IMR-90 (cell line): ENCODE data around the gene CELF5. TPM values are rescaled to one million over a fixed set of nuclear protein-coding genes. Genes with fewer than 3 reads are reported as not detected.

ENCODE experiments used
- ATAC-seq: fragments of 200-7000 bp; cut with Tn5 transposase; 2 replicates; pipeline ENCODE4 v1.9.1; 2020; ENCODE audit warnings: low read depth, mild to moderate bottlenecking, moderate library complexity
- BruUV-seq: library from RNA; stranded (reverse); fragments of 400-500 nt; replicated peaks from 2 replicates; lab custom pipeline; 2021; lab: Mats Ljungman, UMichigan
- CTCF ChIA-PET: fragments of 300-600 bp; formaldehyde crosslinking; extraction: SDS; loops from one replicate; lab custom pipeline; 2021; ENCODE audit warnings: antibody characterized with exemption; lab: Yijun Ruan, JAX
- POLR2A ChIA-PET: fragments of 300-600 bp; sonication (Branson Sonifier 250); formaldehyde crosslinking; loops from one replicate; lab custom pipeline; 2022; ENCODE audit warnings: antibody characterized with exemption; ENCODE audit not compliant: unreplicated experiment; lab: Charles Lee
- DNase-seq: peaks from one replicate; pipeline ENCODE4 v3.0.0; 2013
- H2AFZ ChIP-seq: replicated peaks from 2 replicates; pipeline ENCODE3; 2013; ENCODE audit warnings: low read length, mild to moderate bottlenecking; ENCODE audit not compliant: poor library complexity
- H2AK5ac ChIP-seq: 2 replicates; pipeline ENCODE4 v1.6.1; 2013; ENCODE audit warnings: low read depth, low read length, inconsistent platforms
- H2AK9ac ChIP-seq: replicated peaks from 2 replicates; pipeline ENCODE3; 2013; ENCODE audit warnings: mild to moderate bottlenecking, low read depth, low read length, moderate library complexity; ENCODE audit not compliant: poor library complexity
- H2BK120ac ChIP-seq: 2 replicates; pipeline ENCODE4 v1.6.1; 2013; ENCODE audit warnings: low read depth, low read length, inconsistent platforms
- H2BK15ac ChIP-seq: 3 replicates; pipeline ENCODE4 v1.6.1; 2013; ENCODE audit warnings: low read depth, low read length, inconsistent platforms
- H2BK20ac ChIP-seq: 2 replicates; pipeline ENCODE4 v1.6.1; 2013; ENCODE audit warnings: low read depth, mild to moderate bottlenecking, inconsistent platforms, low read length, moderate library complexity
- H2BK5ac ChIP-seq: 2 replicates; pipeline ENCODE4 v1.6.1; 2013; ENCODE audit warnings: mild to moderate bottlenecking, low read depth, low read length, inconsistent platforms; ENCODE audit not compliant: poor library complexity, severe bottlenecking
- H3K14ac ChIP-seq: replicated peaks from 2 replicates; pipeline ENCODE4 v1.6.1; 2013; ENCODE audit warnings: low read depth, low read length, inconsistent platforms
- H3K18ac ChIP-seq: 2 replicates; pipeline ENCODE4 v1.6.1; 2013; ENCODE audit warnings: low read depth, low read length, control low read depth
- H3K23ac ChIP-seq: 2 replicates; pipeline ENCODE4 v1.6.1; 2013; ENCODE audit warnings: low read depth, low read length, inconsistent platforms
- H3K27ac ChIP-seq: 2 replicates; pipeline ENCODE4 v1.5.1; 2013; ENCODE audit warnings: mild to moderate bottlenecking, control low read depth, low read length; ENCODE audit not compliant: insufficient read depth
- H3K27me3 ChIP-seq: 2 replicates; pipeline ENCODE4 v1.6.1; 2013; ENCODE audit warnings: low read length; ENCODE audit not compliant: control insufficient read depth, insufficient read depth
- H3K36me3 ChIP-seq: 2 replicates; pipeline ENCODE4 v1.6.1; 2013; ENCODE audit warnings: low read length, mixed read lengths; ENCODE audit not compliant: control insufficient read depth, insufficient read depth
- H3K4ac ChIP-seq: 2 replicates; pipeline ENCODE4 v1.6.1; 2013; ENCODE audit warnings: low read depth, low read length, inconsistent platforms
- H3K4me1 ChIP-seq: 2 replicates; pipeline ENCODE4 v1.6.1; 2013; ENCODE audit warnings: low read length, mixed read lengths; ENCODE audit not compliant: control insufficient read depth, insufficient read depth
- H3K4me2 ChIP-seq: 2 replicates; pipeline ENCODE4 v1.6.1; 2013; ENCODE audit warnings: low read depth, mild to moderate bottlenecking, control low read depth, low read length, moderate library complexity
- H3K4me3 ChIP-seq: 2 replicates; pipeline ENCODE4 v1.5.1; 2013; ENCODE audit warnings: low read depth, mild to moderate bottlenecking, control low read depth, low read length, moderate library complexity; ENCODE audit not compliant: insufficient read depth
- H3K56ac ChIP-seq: 2 replicates; pipeline ENCODE4 v1.6.1; 2013; ENCODE audit warnings: low read length, inconsistent platforms; ENCODE audit not compliant: insufficient read depth; ENCODE audit errors: extremely low read depth
- H3K79me1 ChIP-seq, 2 experiments: 2 replicates each; pipeline ENCODE4 v1.6.1; 2013; ENCODE audit warnings: low read length in 2 of 2, inconsistent platforms in 1 of 2, low read depth in 1 of 2
- H3K9ac ChIP-seq: 2 replicates; pipeline ENCODE4 v1.6.1; 2013; ENCODE audit warnings: low read depth, low read length, control low read depth
- H3K9me1 ChIP-seq: 2 replicates; pipeline ENCODE4 v1.6.1; 2013; ENCODE audit warnings: low read length, inconsistent platforms; ENCODE audit not compliant: insufficient read depth
- H3K9me3 ChIP-seq: 2 replicates; pipeline ENCODE4 v1.6.1; 2013; ENCODE audit warnings: low read length; ENCODE audit not compliant: control insufficient read depth, insufficient read depth
- H4K20me1 ChIP-seq: 2 replicates; pipeline ENCODE4 v1.6.1; 2013; ENCODE audit warnings: low read length, inconsistent platforms; ENCODE audit not compliant: insufficient read depth
- H4K5ac ChIP-seq: 2 replicates; pipeline ENCODE4 v1.6.1; 2013; ENCODE audit warnings: mild to moderate bottlenecking, low read depth, low read length, control low read depth
- H4K8ac ChIP-seq, 2 experiments: 2 replicates each; pipeline ENCODE4 v1.6.1; 2013; ENCODE audit warnings: low read depth in 2 of 2, low read length in 2 of 2, control low read depth in 1 of 2, inconsistent platforms in 1 of 2
- H4K91ac ChIP-seq: 2 replicates; pipeline ENCODE4 v1.6.1; 2013; ENCODE audit warnings: low read depth, low read length, inconsistent platforms; ENCODE audit not compliant: insufficient read depth
- NFE2L2 ChIP-seq: fragments of 150-350 bp; IDR thresholded peaks from 2 replicates; pipeline ENCODE4 v1.6.1; 2016; ENCODE audit warnings: low read depth, mild to moderate bottlenecking, low read length
- WGBS, 2 experiments: methylation state at CpG; one replicate each; pipeline versions ENCODE4 v1.1.5 to v1.1.7; 2013; ENCODE audit warnings: missing lambda C conversion rate in 2 of 2; ENCODE audit not compliant: insufficient read length in 1 of 2; ENCODE audit errors: extremely low coverage in 2 of 2; 5-methylcytosine and 5-hydroxymethylcytosine counted together
- dilution Hi-C: fragments of 300-500 bp; cut with HindIII; formaldehyde crosslinking; loops from one replicate; pipeline ENCODE4 v1.14.3; 2018; ENCODE audit warnings: low sequenced_read_pairs; ENCODE audit not compliant: unreplicated experiment
- in situ Hi-C: fragments of 300-500 bp; cut with MboI; formaldehyde crosslinking; loops from 3 replicates; pipeline ENCODE4 v1.14.3; 2019; ENCODE audit warnings: low sequenced_read_pairs, inconsistent platforms, mixed read lengths
- intact Hi-C: fragments of 100-400 bp; cut with micrococcal nuclease; formaldehyde crosslinking; loops from 2 replicates; pipeline ENCODE4 v1.10.0; 2022
- polyA plus RNA-seq, 3 experiments: library from polyadenylated mRNA; depleted of rRNA; stranded (reverse); fragments of >200 nt; gene quantifications; 2 replicates each; pipeline ENCODE4 v1.2.3, GENCODE V29; 2012; ENCODE audit warnings: low replicate concordance in 1 of 3
- total RNA-seq: library from RNA; depleted of rRNA; stranded (reverse); fragments of >200 nt; gene quantifications from 2 replicates; pipeline ENCODE4 v1.2.3, GENCODE V29; 2012

Gene CELF5
- total and polyA plus RNA-seq, 2 of the 4 experiments (the other 2 are of a cell fraction) = 0.02 TPM; not detected in 1

- Histone ChIP-seq H3K4me2 (no peak overlapping the region), H4K8ac (no peak overlapping the region), H3K79me1 (no peaks in the 10 kb centered on the region), H3K4ac (no peak overlapping the region), H4K91ac (no peak overlapping the region), H3K27me3 (no peaks in the 10 kb centered on the region; the same call in 1 of the 2 replicates), H4K5ac (no peak overlapping the region), H2BK20ac (no peak overlapping the region), H3K18ac (no peak overlapping the region), H2AK9ac (no peak overlapping the region), H2BK120ac (no peak overlapping the region), H3K4me1 (no peaks in the 10 kb centered on the region), H3K14ac (no peak overlapping the region), H3K9me3 (no peaks in the 10 kb centered on the region), H3K56ac (no peak overlapping the region), H3K27ac (no peak overlapping the region), H4K20me1 (peaks cover 4% of the 10 kb centered on the region; the same call in 1 of the 2 replicates), H2AK5ac (no peak overlapping the region), H3K23ac (no peak overlapping the region), H2BK15ac (no peak overlapping the region), H3K9ac (no peak overlapping the region), H2BK5ac (no peak overlapping the region), H3K9me1 (peaks cover 4% of the 10 kb centered on the region), H3K36me3 (no peaks in the 10 kb centered on the region), H3K4me3 (no peak overlapping the region), H2AFZ (no peak overlapping the region)
- no peak for TF ChIP-seq NFE2L2
- ChIA-PET CTCF (no interaction called here), POLR2A (no interaction called here)
- DNase-seq = no peak
- dilution Hi-C loops = no loop called here
- 68% methylated on average over 2 of the region's 5 CpGs; no CpG with 5 or more reads in 1 of the 2 experiments for WGBS, 2 experiments
- in situ Hi-C loops = no loop called here
- ATAC-seq = no peak
- intact Hi-C loops = no loop called here
- no TSS peak for BruUV-seq
These were observed 14.9 kb downstream of the CELF5 start for GRCh38 chr19:3239367-3239766.
